ENCODE data around the gene CLDN5. TPM values are rescaled to one million over a fixed set of nuclear protein-coding genes. Genes with fewer than 3 reads are reported as not detected.

CLDN5 gene
- total and polyA plus RNA-seq, 2 of the 8 experiments (the other 6 are each of a cell fraction or from before 2014, with no cell fraction given) = 1.2 to 1.6 TPM

GRCh38 chr22:19529811-19530210 lies 5.6 kb upstream of the CLDN5 start (continued):
- TF ChIP-seq, protein P1, sequence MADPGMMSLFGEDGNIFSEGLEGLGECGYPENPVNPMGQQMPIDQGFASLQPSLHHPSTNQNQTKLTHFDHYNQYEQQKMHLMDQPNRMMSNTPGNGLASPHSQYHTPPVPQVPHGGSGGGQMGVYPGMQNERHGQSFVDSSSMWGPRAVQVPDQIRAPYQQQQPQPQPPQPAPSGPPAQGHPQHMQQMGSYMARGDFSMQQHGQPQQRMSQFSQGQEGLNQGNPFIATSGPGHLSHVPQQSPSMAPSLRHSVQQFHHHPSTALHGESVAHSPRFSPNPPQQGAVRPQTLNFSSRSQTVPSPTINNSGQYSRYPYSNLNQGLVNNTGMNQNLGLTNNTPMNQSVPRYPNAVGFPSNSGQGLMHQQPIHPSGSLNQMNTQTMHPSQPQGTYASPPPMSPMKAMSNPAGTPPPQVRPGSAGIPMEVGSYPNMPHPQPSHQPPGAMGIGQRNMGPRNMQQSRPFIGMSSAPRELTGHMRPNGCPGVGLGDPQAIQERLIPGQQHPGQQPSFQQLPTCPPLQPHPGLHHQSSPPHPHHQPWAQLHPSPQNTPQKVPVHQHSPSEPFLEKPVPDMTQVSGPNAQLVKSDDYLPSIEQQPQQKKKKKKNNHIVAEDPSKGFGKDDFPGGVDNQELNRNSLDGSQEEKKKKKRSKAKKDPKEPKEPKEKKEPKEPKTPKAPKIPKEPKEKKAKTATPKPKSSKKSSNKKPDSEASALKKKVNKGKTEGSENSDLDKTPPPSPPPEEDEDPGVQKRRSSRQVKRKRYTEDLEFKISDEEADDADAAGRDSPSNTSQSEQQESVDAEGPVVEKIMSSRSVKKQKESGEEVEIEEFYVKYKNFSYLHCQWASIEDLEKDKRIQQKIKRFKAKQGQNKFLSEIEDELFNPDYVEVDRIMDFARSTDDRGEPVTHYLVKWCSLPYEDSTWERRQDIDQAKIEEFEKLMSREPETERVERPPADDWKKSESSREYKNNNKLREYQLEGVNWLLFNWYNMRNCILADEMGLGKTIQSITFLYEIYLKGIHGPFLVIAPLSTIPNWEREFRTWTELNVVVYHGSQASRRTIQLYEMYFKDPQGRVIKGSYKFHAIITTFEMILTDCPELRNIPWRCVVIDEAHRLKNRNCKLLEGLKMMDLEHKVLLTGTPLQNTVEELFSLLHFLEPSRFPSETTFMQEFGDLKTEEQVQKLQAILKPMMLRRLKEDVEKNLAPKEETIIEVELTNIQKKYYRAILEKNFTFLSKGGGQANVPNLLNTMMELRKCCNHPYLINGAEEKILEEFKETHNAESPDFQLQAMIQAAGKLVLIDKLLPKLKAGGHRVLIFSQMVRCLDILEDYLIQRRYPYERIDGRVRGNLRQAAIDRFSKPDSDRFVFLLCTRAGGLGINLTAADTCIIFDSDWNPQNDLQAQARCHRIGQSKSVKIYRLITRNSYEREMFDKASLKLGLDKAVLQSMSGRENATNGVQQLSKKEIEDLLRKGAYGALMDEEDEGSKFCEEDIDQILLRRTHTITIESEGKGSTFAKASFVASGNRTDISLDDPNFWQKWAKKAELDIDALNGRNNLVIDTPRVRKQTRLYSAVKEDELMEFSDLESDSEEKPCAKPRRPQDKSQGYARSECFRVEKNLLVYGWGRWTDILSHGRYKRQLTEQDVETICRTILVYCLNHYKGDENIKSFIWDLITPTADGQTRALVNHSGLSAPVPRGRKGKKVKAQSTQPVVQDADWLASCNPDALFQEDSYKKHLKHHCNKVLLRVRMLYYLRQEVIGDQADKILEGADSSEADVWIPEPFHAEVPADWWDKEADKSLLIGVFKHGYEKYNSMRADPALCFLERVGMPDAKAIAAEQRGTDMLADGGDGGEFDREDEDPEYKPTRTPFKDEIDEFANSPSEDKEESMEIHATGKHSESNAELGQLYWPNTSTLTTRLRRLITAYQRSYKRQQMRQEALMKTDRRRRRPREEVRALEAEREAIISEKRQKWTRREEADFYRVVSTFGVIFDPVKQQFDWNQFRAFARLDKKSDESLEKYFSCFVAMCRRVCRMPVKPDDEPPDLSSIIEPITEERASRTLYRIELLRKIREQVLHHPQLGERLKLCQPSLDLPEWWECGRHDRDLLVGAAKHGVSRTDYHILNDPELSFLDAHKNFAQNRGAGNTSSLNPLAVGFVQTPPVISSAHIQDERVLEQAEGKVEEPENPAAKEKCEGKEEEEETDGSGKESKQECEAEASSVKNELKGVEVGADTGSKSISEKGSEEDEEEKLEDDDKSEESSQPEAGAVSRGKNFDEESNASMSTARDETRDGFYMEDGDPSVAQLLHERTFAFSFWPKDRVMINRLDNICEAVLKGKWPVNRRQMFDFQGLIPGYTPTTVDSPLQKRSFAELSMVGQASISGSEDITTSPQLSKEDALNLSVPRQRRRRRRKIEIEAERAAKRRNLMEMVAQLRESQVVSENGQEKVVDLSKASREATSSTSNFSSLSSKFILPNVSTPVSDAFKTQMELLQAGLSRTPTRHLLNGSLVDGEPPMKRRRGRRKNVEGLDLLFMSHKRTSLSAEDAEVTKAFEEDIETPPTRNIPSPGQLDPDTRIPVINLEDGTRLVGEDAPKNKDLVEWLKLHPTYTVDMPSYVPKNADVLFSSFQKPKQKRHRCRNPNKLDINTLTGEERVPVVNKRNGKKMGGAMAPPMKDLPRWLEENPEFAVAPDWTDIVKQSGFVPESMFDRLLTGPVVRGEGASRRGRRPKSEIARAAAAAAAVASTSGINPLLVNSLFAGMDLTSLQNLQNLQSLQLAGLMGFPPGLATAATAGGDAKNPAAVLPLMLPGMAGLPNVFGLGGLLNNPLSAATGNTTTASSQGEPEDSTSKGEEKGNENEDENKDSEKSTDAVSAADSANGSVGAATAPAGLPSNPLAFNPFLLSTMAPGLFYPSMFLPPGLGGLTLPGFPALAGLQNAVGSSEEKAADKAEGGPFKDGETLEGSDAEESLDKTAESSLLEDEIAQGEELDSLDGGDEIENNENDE (IDR thresholded peaks at IDR 0.05; ENCODE audit: insufficient replicate concordance, low read length) = no peak
- no peak for TF ChIP-seq RBBP5 (IDR thresholded peaks at IDR 0.05; ENCODE audit: borderline replicate concordance, low read depth, low read length)
- TF ChIP-seq SIRT6 (IDR thresholded peaks at IDR 0.05; ENCODE audit: low read length) = no peak
- no peak for TF ChIP-seq SP2 (IDR thresholded peaks at IDR 0.05; ENCODE audit: low read length)
- no peak for TF ChIP-seq ATF2 (IDR thresholded peaks at IDR 0.05; ENCODE audit: low read length)

Measured in H1 (cell line).